Endothelial cell of umbilical vein (primary cell): ENCODE results near the gene WDR7. TPM values are rescaled to one million over a fixed set of nuclear protein-coding genes. Genes with fewer than 3 reads are reported as not detected.

ENCODE experiments used
- BruUV-seq: library from RNA; stranded (reverse); fragments of 400-500 nt; replicated peaks from 2 replicates; lab custom pipeline; 2021; lab: Mats Ljungman, UMichigan
- CTCF ChIA-PET: fragments of 300-600, 350-600 bp; sonication (Branson Sonifier 250); formaldehyde crosslinking; loops from one replicate; lab custom pipeline; 2021; ENCODE audit warnings: antibody characterized with exemption, inconsistent platforms; lab: Charles Lee
- POLR2A ChIA-PET: fragments of 300-600, 350-600 bp; sonication (Branson Sonifier 250); formaldehyde crosslinking; loops from one replicate; lab custom pipeline; 2021; ENCODE audit warnings: antibody characterized with exemption, inconsistent platforms; lab: Charles Lee
- DNase-seq: peaks from one replicate; pipeline ENCODE4 v3.0.0-alpha.2; 2011; ENCODE audit warnings: low read depth, low spot score
- FAIRE-seq: peaks from 2 replicates; lab custom pipeline; 2011; peaks lifted over from hg19 to GRCh38; lab: Jason Lieb, UNC
- H2AFZ ChIP-seq: 2 replicates; pipeline ENCODE4 v1.6.0; 2012; ENCODE audit warnings: low read depth, low read length, control low read depth, inconsistent platforms
- H3K27ac ChIP-seq: 2 replicates; pipeline ENCODE4 v1.5.1; 2011; ENCODE audit warnings: low read depth, mild to moderate bottlenecking, control low read depth, low read length, moderate library complexity; ENCODE audit not compliant: insufficient read depth
- H3K27me3 ChIP-seq, 2 experiments: 2 replicates each; pipeline versions ENCODE4 v1.6.0 to v1.6.1; 2011; ENCODE audit warnings: low read length in 2 of 2, mixed read lengths in 1 of 2; ENCODE audit not compliant: control insufficient read depth in 2 of 2, insufficient read depth in 2 of 2
- H3K36me3 ChIP-seq, 2 experiments: 2 replicates in 1 of 2; 3 replicates in 1 of 2; pipeline ENCODE4 v1.5.1; 2011; ENCODE audit warnings: low read length in 2 of 2, mild to moderate bottlenecking in 1 of 2, moderate library complexity in 1 of 2; ENCODE audit not compliant: control insufficient read depth in 2 of 2, insufficient read depth in 2 of 2; ENCODE audit errors: extremely low read depth in 1 of 2
- H3K4me1 ChIP-seq: 3 replicates; pipeline ENCODE4 v1.5.1; 2011; ENCODE audit warnings: mild to moderate bottlenecking, low read length; ENCODE audit not compliant: control insufficient read depth, insufficient read depth; ENCODE audit errors: extremely low read depth
- H3K4me2 ChIP-seq: 2 replicates; pipeline ENCODE4 v1.6.1; 2011; ENCODE audit warnings: low read length, control low read depth, mixed read lengths; ENCODE audit not compliant: insufficient read depth
- H3K4me3 ChIP-seq, 3 experiments: fragments of 200-600 bp in 1 of 3; sonication (generic), shearing (Covaris generic) in 1 of 3; replicated peaks in 1 of 3; 2 replicates each; pipeline ENCODE4 v1.5.1; 2011 to 2016; ENCODE audit warnings: control low read depth in 3 of 3, low read length in 3 of 3, mild to moderate bottlenecking in 2 of 3, inconsistent platforms in 1 of 3, low read depth in 1 of 3, moderate library complexity in 1 of 3; ENCODE audit not compliant: insufficient read depth in 1 of 3
- H3K79me2 ChIP-seq: 2 replicates; pipeline ENCODE4 v1.6.0; 2012; ENCODE audit warnings: low read length, inconsistent platforms; ENCODE audit not compliant: control insufficient read depth, insufficient read depth
- H3K9ac ChIP-seq: replicated peaks from 2 replicates; pipeline ENCODE3; 2011; ENCODE audit warnings: low read length, control low read depth; ENCODE audit not compliant: insufficient read depth; ENCODE audit errors: extremely low read depth
- H3K9me1 ChIP-seq: replicated peaks from 3 replicates; pipeline ENCODE4 v1.6.0; 2011; ENCODE audit warnings: mild to moderate bottlenecking, low read length; ENCODE audit not compliant: control insufficient read depth, insufficient read depth; ENCODE audit errors: extremely low read depth
- H3K9me3 ChIP-seq: replicated peaks from 2 replicates; pipeline ENCODE4 v1.5.1; 2012; ENCODE audit warnings: low read length, inconsistent platforms; ENCODE audit not compliant: control insufficient read depth, insufficient read depth
- H4K20me1 ChIP-seq: replicated peaks from 2 replicates; pipeline ENCODE3; 2011; ENCODE audit warnings: mild to moderate bottlenecking, low read length; ENCODE audit not compliant: control insufficient read depth, insufficient read depth; ENCODE audit errors: extremely low read depth
- EZH2 ChIP-seq: IDR thresholded peaks from 2 replicates; pipeline ENCODE4 v1.6.1; 2012; ENCODE audit warnings: borderline replicate concordance, low read depth, mild to moderate bottlenecking, moderate library complexity, low read length, inconsistent platforms; ENCODE audit not compliant: severe bottlenecking
- FOS ChIP-seq: IDR thresholded peaks from 2 replicates; pipeline ENCODE4 v1.6.1; 2011; ENCODE audit warnings: mild to moderate bottlenecking, low read length, moderate library complexity, borderline replicate concordance; ENCODE audit not compliant: insufficient read depth
- GATA2 ChIP-seq: IDR thresholded peaks from 2 replicates; pipeline ENCODE4 v1.7.0; 2011; ENCODE audit warnings: low read depth, mild to moderate bottlenecking, moderate library complexity, mixed read lengths, low read length; ENCODE audit not compliant: insufficient read length, insufficient read depth
- JUN ChIP-seq: IDR thresholded peaks from 2 replicates; pipeline ENCODE4 v1.6.1; 2011; ENCODE audit warnings: borderline replicate concordance, low read depth; ENCODE audit not compliant: insufficient read length, insufficient read depth
- MYC ChIP-seq: IDR thresholded peaks from one replicate; pipeline ENCODE4 v1.6.1; 2011; ENCODE audit warnings: mild to moderate bottlenecking, low read depth, low read length
- POLR2A ChIP-seq: IDR thresholded peaks from 2 replicates; pipeline ENCODE4 v1.6.1; 2012; ENCODE audit warnings: low read depth, mild to moderate bottlenecking, control low read depth, low read length
- POLR2AphosphoS5 ChIP-seq: IDR thresholded peaks from 2 replicates; pipeline ENCODE4 v1.6.1; 2012; ENCODE audit warnings: low read depth, mild to moderate bottlenecking, control low read depth, low read length, moderate library complexity; ENCODE audit not compliant: insufficient read depth
- dilution Hi-C: fragments of 300-500 bp; cut with MboI; formaldehyde crosslinking; loops from one replicate; pipeline ENCODE4 v1.15.0; 2019; ENCODE audit warnings: low sequenced_read_pairs; ENCODE audit not compliant: extremely low pct_ligation_motif_present
- intact Hi-C: fragments of 100-400 bp; cut with micrococcal nuclease; formaldehyde crosslinking; loops from one replicate; pipeline ENCODE4 v1.10.0; 2022
- polyA plus RNA-seq, 4 experiments: library from polyadenylated mRNA; depleted of rRNA in 3 of 4; stranded (reverse) in 3 of 4; unstranded in 1 of 4; fragments of >200 nt; gene quantifications; 2 replicates each; pipeline versions ENCODE4 v1.2.1 to v1.2.3, GENCODE V29; 2011 to 2012; ENCODE audit warnings: missing spikeins in 1 of 4
- total RNA-seq: library from RNA; stranded (reverse); gene quantifications from 2 replicates; pipeline ENCODE4 v1.2.3, GENCODE V29; 2021
- TF ChIP-seq, protein P1 (sequence below), 2 donors: IDR thresholded peaks; 1 replicate in 1 of 2; 2 replicates in 1 of 2; pipeline ENCODE4 v1.5.1; 2011; ENCODE audit warnings: low read length in 2 of 2, mild to moderate bottlenecking in 2 of 2, moderate library complexity in 2 of 2, control low read depth in 1 of 2, inconsistent platforms in 1 of 2, low read depth in 1 of 2; ENCODE audit not compliant: insufficient read depth in 1 of 2; ENCODE audit errors: extremely low read depth in 1 of 2
- TF ChIP-seq, protein P2 (sequence below): IDR thresholded peaks from 2 replicates; pipeline ENCODE4 v1.6.1; 2011; ENCODE audit not compliant: insufficient read depth, insufficient read length

WDR7 gene
- total and polyA plus RNA-seq, 2 donors (not counting 3 experiments of a cell fraction or from before 2014, with no cell fraction given), result 5.9 to 19.0 TPM

DNA sequence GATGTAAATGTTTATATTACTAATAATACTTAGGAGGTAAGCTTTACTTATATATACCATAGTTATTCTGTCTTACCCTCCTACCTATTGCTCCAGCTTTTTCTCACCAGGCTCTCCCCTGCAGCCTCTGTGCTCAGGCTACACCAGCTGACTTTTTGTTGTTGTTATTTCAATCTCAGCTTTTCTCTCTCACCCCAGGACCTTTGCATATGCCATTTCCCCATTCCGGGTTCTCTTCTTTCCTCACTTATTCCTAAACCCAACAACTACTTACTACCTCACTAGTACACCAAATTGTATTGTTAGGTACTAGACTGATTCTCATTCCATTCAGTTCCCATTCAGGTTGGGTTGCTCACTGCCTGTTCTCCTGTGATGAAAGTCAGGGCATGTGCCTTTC, 339.5 kb downstream of the WDR7 start:
- Histone ChIP-seq H3K4me2 (no peak overlapping the region), H3K9me3 (no peaks in the 10 kb centered on the region), H3K9me1 (no peaks in the 10 kb centered on the region), H3K36me3 (no peaks in the 10 kb centered on the region), H3K4me1 (no peaks in the 10 kb centered on the region), H4K20me1 (no peaks in the 10 kb centered on the region), H3K79me2 (no peaks in the 10 kb centered on the region), H2AFZ (no peak overlapping the region), H3K4me3 (no peak overlapping the region), H3K27ac (no peak overlapping the region), H3K9ac (no peak overlapping the region), H3K27me3 (no peaks in the 10 kb centered on the region)
- intact Hi-C loops (no loop called here), dilution Hi-C loops (no loop called here)
- BruUV-seq, result no TSS peak
- ChIA-PET POLR2A (no interaction called here), CTCF (no interaction called here)
- TF ChIP-seq POLR2A (no peak), JUN (no peak), GATA2 (no peak), FOS (no peak), POLR2AphosphoS5 (no peak), EZH2 (no peak), MYC (no peak)
- TF ChIP-seq, protein P1, sequence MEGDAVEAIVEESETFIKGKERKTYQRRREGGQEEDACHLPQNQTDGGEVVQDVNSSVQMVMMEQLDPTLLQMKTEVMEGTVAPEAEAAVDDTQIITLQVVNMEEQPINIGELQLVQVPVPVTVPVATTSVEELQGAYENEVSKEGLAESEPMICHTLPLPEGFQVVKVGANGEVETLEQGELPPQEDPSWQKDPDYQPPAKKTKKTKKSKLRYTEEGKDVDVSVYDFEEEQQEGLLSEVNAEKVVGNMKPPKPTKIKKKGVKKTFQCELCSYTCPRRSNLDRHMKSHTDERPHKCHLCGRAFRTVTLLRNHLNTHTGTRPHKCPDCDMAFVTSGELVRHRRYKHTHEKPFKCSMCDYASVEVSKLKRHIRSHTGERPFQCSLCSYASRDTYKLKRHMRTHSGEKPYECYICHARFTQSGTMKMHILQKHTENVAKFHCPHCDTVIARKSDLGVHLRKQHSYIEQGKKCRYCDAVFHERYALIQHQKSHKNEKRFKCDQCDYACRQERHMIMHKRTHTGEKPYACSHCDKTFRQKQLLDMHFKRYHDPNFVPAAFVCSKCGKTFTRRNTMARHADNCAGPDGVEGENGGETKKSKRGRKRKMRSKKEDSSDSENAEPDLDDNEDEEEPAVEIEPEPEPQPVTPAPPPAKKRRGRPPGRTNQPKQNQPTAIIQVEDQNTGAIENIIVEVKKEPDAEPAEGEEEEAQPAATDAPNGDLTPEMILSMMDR (IDR thresholded peaks at IDR 0.05; ENCODE audit: extremely low read depth in 1 of 2, insufficient read depth in 1 of 2, low read depth in 1 of 2, low read length in 2 of 2), result no peak
- TF ChIP-seq, protein P2, sequence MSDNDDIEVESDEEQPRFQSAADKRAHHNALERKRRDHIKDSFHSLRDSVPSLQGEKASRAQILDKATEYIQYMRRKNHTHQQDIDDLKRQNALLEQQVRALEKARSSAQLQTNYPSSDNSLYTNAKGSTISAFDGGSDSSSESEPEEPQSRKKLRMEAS, result no peak
- DNase-seq (no peak), FAIRE-seq (no peak)
